Measurements from ENCODE around the gene CNTRL.

DNA sequence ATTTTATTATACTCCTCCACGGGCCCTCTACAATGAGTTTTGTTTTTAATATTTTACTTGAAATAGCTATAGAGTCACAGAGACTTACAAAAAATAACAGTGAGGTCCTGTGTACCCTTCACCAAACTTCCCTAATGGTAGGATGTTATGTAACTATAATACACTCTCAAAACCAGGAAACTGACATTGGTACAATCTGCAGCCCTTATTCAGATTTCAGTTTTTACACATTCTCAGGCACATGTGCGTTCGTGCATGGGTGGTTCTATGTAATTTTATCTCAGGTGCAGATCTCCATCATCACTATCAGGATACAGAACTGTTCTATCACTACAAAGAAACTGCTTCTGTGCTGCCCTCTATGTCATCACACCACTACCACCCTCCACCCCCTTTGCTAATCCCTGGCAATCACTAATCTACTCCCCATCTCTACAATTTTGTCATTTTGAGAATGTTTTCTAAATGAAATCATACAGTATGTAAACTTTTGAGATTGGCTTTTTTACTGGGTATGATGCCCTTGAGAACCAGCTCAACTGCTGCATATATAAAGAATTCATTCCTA lies 110.5 kb downstream of the CNTRL start:
- TF ChIP-seq CTCF (IDR thresholded peaks at IDR 0.05; ENCODE audit: poor library complexity, severe bottlenecking) (no peak), EZH2 (IDR thresholded peaks at IDR 0.05; ENCODE audit: borderline replicate concordance, insufficient read depth, low read length, poor library complexity, severe bottlenecking) (no peak), SMC3 (conservative IDR thresholded peaks at IDR 0.05; ENCODE audit: poor library complexity) (no peak)

Data from neural cell (in vitro differentiated cells).